BJ (cell line): Measurements from ENCODE around the gene CATSPER3. TPM values are rescaled to one million over a fixed set of nuclear protein-coding genes. Genes with fewer than 3 reads are reported as not detected.
A peak's percentile ranks its signal among the peaks of the same experiment; 100 is the strongest.

Experiments used
- CTCF ChIA-PET: fragments of 350-600 bp; formaldehyde crosslinking; extraction: SDS; loops from one replicate; lab custom pipeline; 2021; ENCODE audit warnings: antibody characterized with exemption, inconsistent platforms; lab: Yijun Ruan, JAX
- POLR2A ChIA-PET: fragments of 300-600 bp; sonication (Branson Sonifier 250); formaldehyde crosslinking; extraction: SDS; loops from one replicate; lab custom pipeline; 2021; ENCODE audit warnings: antibody characterized with exemption; lab: Charles Lee
- DNase-seq: peaks from one replicate; pipeline ENCODE4 v3.0.0-alpha.2; 2011; ENCODE audit warnings: low read depth
- H3K27me3 ChIP-seq: 2 replicates; pipeline ENCODE4 v1.6.0; 2011; ENCODE audit warnings: low read length; ENCODE audit not compliant: control insufficient read depth, insufficient read depth
- H3K36me3 ChIP-seq: 2 replicates; pipeline ENCODE4 v1.5.1; 2011; ENCODE audit warnings: low read length; ENCODE audit not compliant: control insufficient read depth, insufficient read depth
- H3K4me3 ChIP-seq: 2 replicates; pipeline ENCODE4 v1.5.1; 2011; ENCODE audit warnings: low read depth, mild to moderate bottlenecking, control low read depth, low read length
- CTCF ChIP-seq: IDR thresholded peaks from 2 replicates; pipeline ENCODE4 v1.5.1; 2011; ENCODE audit warnings: low read depth, mild to moderate bottlenecking, control low read depth, inconsistent platforms, low read length, moderate library complexity; ENCODE audit not compliant: insufficient read depth
- polyA plus RNA-seq: library from polyadenylated mRNA; depleted of rRNA; stranded (reverse); fragments of >200 nt; gene quantifications from 2 replicates; pipeline ENCODE4 v1.2.3, GENCODE V29; 2011; rRNA removed
- small RNA-seq: library from RNA; depleted of rRNA; stranded (forward); fragments of <200 nt; gene quantifications from one replicate; pipeline ENCODE3, GENCODE V24; 2012; ENCODE audit warnings: low replicate concordance, low read depth; ENCODE audit not compliant: insufficient read length

The CATSPER3 gene
- polyA plus RNA-seq, 1 experiment: 0.43 TPM

- ChIA-PET CTCF (interaction anchor here (0.6 to 1.2 kb wide), 3 partner anchors 13 to 204 kb away, joined by 3 read pairs; no protein-coding TSS in a partner anchor), POLR2A (no interaction called here)
- H3K4me3 ChIP-seq: no peak overlapping the region
- H3K27me3 ChIP-seq: peaks cover 3% of the 10 kb centered on the region
- no peak for DNase-seq
- no peaks in the 10 kb centered on the region for H3K36me3 ChIP-seq
- no peak for TF ChIP-seq CTCF
Observed at GRCh38 chr5:135059000-135059923, 91.6 kb downstream of the CATSPER3 start.

- H3K4me3 ChIP-seq: no peak overlapping the region
- CTCF ChIA-PET: interaction anchor here (0.6 to 1.2 kb wide), 5 partner anchors 12 to 272 kb away, joined by 3 read pairs; no protein-coding TSS in a partner anchor
- no peak for TF ChIP-seq CTCF
- POLR2A ChIA-PET: no interaction called here
- no peaks in the 10 kb centered on the region for H3K36me3 ChIP-seq
- no peak for DNase-seq
- no peaks in the 10 kb centered on the region; the same call in none of the 2 replicates for H3K27me3 ChIP-seq
Observed at GRCh38 chr5:135060021-135060420, 92.3 kb downstream of the CATSPER3 start.

GRCh38 chr5:135061001-135061400, 93.3 kb downstream of the CATSPER3 start:
- H3K27me3 ChIP-seq: peaks cover 3% of the 10 kb centered on the region
- no peaks in the 10 kb centered on the region for H3K36me3 ChIP-seq
- TF ChIP-seq CTCF: no peak
- POLR2A ChIA-PET: no interaction called here
- CTCF ChIA-PET: interaction anchor here (0.8 kb wide), 1 partner anchor 271 kb away, joined by 3 read pairs; no protein-coding TSS in a partner anchor
- no peak overlapping the region for H3K4me3 ChIP-seq
- DNase-seq: no peak

Small RNA genes within 50 kb of the gene (small RNA-seq; reads per million reads assigned to genes)
- gene MIR4461 (not detected), gene MTND3P25 (4.0 reads per million, percentile 53 among the genes with 10 or more reads in this experiment), gene MTND4LP30 (not detected)

Other genes with a start within 250 kb of the CATSPER3 start
- 16.6 and 16.9 TPM in 2 replicates for gene CAMLG, start 229.4 kb upstream of the CATSPER3 start, polyA plus RNA-seq
- 19.4 and 27.2 TPM in 2 replicates for gene DDX46, start 209.1 kb upstream of the CATSPER3 start, polyA plus RNA-seq
- gene C5orf24, start 121.9 kb upstream of the CATSPER3 start, polyA plus RNA-seq: 41.7 and 50.3 TPM in 2 replicates
- gene TXNDC15, start 93.5 kb upstream of the CATSPER3 start, polyA plus RNA-seq: 124 and 178 TPM in 2 replicates
- 3.3 and 5.6 TPM in 2 replicates for gene PCBD2, start 62.8 kb upstream of the CATSPER3 start, polyA plus RNA-seq
- gene PITX1, start 66.3 kb downstream of the CATSPER3 start, polyA plus RNA-seq: 9.1 and 14.3 TPM in 2 replicates